ENCODE results near the gene PLAAT3. TPM values are rescaled to one million over a fixed set of nuclear protein-coding genes. Genes with fewer than 3 reads are reported as not detected.
A peak's percentile ranks its signal among the peaks of the same experiment; 100 is the strongest.

PLAAT3 gene
- polyA plus RNA-seq, 2 of the 4 experiments (the other 2 are of a cell fraction), result 39.5 to 65.2 TPM

DNA sequence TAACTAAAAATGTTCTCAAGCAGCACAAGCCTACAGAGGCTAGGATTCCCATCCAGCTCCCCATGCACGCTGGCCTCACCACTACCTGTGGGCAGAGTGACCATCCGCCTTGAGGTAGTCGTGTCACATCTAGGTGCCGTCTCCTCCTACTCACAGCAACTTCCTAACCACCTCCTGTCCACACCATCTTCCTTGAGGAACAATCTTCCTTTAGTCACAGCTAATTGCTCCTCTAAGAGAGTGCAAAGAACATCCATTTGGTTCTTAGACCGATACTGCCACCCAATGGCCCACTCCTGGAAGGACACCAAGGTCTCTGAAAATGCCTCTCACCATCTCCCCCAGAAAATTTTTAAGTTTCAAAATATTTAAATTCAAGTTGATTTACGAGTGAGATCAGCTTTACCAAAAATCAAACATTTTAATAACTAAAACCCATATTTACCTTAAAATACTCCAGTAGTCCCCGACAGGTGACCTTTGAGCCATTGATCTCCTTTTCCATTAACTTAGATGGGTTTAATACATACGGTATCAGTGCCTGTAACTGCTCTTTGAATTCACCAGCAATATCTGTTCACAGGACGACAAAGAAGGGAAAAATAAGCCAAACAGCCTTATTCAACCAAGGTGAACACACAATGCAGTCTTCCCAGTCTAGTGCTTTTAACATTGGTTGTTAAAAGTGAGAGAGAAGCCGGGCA lies 21.7 kb upstream of the PLAAT3 start:
- Histone ChIP-seq H3K9me3 (no peaks in the 10 kb centered on the region), H3K27ac (0 out of 6 replicates have a peak overlapping the region, but pooled peaks of 1 of the 2 experiments have one; percentile 10), H3K4me2 (no peak overlapping the region), H3K4me3 (no peak overlapping the region), H3K4me1 (peaks cover 17% of the 10 kb centered on the region)
- DNase-seq (ENCODE audit: low read depth in 1 of 2, low spot score in 1 of 2) (peak; percentile 70 to 81), ATAC-seq (peak; percentile 88), FAIRE-seq (no peak)
- ChIA-PET POLR2A (no interaction called here), CTCF (interaction anchor here (0.6 to 8.5 kb wide), 34 partner anchors 9 to 730 kb away, joined by 3 to 128 read pairs (median 5); partner anchors contain the start of genes LGALS12 and RTN3)
- WGBS (ENCODE audit: missing lambda C conversion rate), result 57% methylated on average over 10 of the region's 10 CpGs
- TF ChIP-seq, protein P1, sequence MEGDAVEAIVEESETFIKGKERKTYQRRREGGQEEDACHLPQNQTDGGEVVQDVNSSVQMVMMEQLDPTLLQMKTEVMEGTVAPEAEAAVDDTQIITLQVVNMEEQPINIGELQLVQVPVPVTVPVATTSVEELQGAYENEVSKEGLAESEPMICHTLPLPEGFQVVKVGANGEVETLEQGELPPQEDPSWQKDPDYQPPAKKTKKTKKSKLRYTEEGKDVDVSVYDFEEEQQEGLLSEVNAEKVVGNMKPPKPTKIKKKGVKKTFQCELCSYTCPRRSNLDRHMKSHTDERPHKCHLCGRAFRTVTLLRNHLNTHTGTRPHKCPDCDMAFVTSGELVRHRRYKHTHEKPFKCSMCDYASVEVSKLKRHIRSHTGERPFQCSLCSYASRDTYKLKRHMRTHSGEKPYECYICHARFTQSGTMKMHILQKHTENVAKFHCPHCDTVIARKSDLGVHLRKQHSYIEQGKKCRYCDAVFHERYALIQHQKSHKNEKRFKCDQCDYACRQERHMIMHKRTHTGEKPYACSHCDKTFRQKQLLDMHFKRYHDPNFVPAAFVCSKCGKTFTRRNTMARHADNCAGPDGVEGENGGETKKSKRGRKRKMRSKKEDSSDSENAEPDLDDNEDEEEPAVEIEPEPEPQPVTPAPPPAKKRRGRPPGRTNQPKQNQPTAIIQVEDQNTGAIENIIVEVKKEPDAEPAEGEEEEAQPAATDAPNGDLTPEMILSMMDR (IDR thresholded peaks at IDR 0.05), result peak; percentile 91
- TF ChIP-seq RNF2 (IDR thresholded peaks at IDR 0.05; ENCODE audit: borderline replicate concordance, low read depth) (no peak), RAD21 (conservative IDR thresholded peaks at IDR 0.05 in 1 of 2, IDR thresholded peaks at IDR 0.05 in 1 of 2) (peak; percentile 91 to 93), ZC3H11A (IDR thresholded peaks at IDR 0.05) (no peak), SMC3 (IDR thresholded peaks at IDR 0.05) (peak; percentile 94), RFX5 (IDR thresholded peaks at IDR 0.05) (no peak), POLR2AphosphoS2 (conservative IDR thresholded peaks at IDR 0.05; ENCODE audit: low read length) (no peak), RARB (CRISPR knock-in tag; IDR thresholded peaks at IDR 0.05) (no peak)
- TF ChIP-seq, protein P2, sequence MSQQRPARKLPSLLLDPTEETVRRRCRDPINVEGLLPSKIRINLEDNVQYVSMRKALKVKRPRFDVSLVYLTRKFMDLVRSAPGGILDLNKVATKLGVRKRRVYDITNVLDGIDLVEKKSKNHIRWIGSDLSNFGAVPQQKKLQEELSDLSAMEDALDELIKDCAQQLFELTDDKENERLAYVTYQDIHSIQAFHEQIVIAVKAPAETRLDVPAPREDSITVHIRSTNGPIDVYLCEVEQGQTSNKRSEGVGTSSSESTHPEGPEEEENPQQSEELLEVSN (IDR thresholded peaks at IDR 0.05; ENCODE audit: borderline replicate concordance, low read depth), result no peak

DNA sequence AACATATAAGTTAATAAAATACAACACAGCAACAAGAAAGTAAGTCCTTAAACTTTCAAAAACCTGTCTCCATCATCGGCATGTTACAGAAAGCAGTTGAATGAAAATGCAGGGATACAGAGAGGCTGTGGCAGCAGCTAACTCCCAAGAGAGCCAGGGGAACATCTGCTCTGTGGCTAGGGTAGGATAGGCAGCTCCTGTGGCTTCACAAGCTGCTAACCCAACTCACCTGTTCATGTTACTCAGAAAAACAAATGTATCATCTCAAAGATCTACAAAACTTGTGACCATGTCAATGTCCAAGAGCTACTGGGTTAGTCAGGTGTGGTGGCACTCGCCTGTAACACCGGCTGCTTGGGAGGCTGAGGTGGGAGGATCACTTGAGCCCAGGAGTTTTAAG lies 15.2 kb upstream of the PLAAT3 start:
- Histone ChIP-seq H3K9me3 (no peaks in the 10 kb centered on the region), H3K4me3 (no peak overlapping the region), H3K4me1 (peaks cover 27% of the 10 kb centered on the region), H3K4me2 (no peak overlapping the region), H3K27ac (no peak overlapping the region)
- FAIRE-seq (no peak), DNase-seq (ENCODE audit: low read depth in 1 of 2, low spot score in 1 of 2) (no peak), ATAC-seq (no peak)
- ChIA-PET POLR2A (no interaction called here), CTCF (interaction anchor here (1.0 to 3.6 kb wide), 7 partner anchors 9 to 723 kb away, joined by 4 to 19 read pairs (median 6); no protein-coding TSS in a partner anchor)
- TF ChIP-seq BHLHE40 (IDR thresholded peaks at IDR 0.05; ENCODE audit: low read depth, low read length) (no peak), MAZ (IDR thresholded peaks at IDR 0.05; ENCODE audit: borderline replicate concordance, low read depth, low read length) (no peak), RAD21 (conservative IDR thresholded peaks at IDR 0.05 in 1 of 2, IDR thresholded peaks at IDR 0.05 in 1 of 2) (no peak), FOXS1 (CRISPR knock-in tag; IDR thresholded peaks at IDR 0.05) (no peak)
- TF ChIP-seq, protein P3, sequence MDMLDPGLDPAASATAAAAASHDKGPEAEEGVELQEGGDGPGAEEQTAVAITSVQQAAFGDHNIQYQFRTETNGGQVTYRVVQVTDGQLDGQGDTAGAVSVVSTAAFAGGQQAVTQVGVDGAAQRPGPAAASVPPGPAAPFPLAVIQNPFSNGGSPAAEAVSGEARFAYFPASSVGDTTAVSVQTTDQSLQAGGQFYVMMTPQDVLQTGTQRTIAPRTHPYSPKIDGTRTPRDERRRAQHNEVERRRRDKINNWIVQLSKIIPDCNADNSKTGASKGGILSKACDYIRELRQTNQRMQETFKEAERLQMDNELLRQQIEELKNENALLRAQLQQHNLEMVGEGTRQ (IDR thresholded peaks at IDR 0.05), result no peak
- TF ChIP-seq, protein P4, sequence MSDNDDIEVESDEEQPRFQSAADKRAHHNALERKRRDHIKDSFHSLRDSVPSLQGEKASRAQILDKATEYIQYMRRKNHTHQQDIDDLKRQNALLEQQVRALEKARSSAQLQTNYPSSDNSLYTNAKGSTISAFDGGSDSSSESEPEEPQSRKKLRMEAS (IDR thresholded peaks at IDR 0.05), result no peak
- TF ChIP-seq, protein P5, sequence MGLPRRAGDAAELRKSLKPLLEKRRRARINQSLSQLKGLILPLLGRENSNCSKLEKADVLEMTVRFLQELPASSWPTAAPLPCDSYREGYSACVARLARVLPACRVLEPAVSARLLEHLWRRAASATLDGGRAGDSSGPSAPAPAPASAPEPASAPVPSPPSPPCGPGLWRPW (IDR thresholded peaks at IDR 0.05), result no peak
- 96% methylated on average over 3 of the region's 3 CpGs for WGBS (ENCODE audit: missing lambda C conversion rate)

DNA sequence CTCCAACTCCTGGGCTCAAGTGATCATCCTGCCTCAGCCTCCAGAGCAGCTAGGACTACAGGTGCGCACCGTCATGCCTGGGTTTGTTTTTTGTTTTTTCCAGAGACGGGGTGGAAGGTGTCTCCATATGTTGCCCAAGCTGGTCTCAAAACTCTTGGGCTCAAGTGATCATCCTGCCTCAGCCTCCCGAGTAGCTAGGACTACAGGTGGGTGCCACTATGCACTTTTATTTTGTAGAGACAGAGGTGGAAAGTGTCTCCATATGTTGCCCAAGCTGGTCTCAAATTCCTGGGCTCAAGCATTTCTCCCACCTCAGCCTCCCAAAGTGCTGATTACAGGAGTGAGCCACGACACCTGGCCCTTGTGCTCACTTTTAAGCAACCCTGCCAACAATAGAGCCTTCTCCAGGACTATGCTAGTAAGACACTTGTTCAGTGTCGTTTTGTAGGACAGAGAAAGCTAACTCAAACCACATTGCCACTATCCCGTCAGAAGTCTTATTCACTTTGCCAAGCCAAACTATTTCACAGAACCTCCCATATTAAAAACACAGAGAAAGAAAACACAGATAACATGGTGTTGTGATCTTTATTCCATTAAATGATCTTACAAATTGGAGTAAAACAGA lies 9.4 kb upstream of the PLAAT3 start:
- peaks cover 19% of the 10 kb centered on the region for H3K4me1 ChIP-seq
- H3K27ac ChIP-seq, result no peak overlapping the region
- POLR2A ChIA-PET, result no interaction called here
- no peaks in the 10 kb centered on the region for H3K9me3 ChIP-seq
- CTCF ChIA-PET, result interaction anchor here (0.9 to 9.4 kb wide), 3 partner anchors 13 to 144 kb away, joined by 5 to 57 read pairs (median 22); no protein-coding TSS in a partner anchor
- H3K4me3 ChIP-seq, result no peak overlapping the region
- no peak for FAIRE-seq
- no peak overlapping the region for H3K4me2 ChIP-seq
- no peak for DNase-seq (ENCODE audit: low read depth in 1 of 2, low spot score in 1 of 2)
- WGBS (ENCODE audit: missing lambda C conversion rate), result 86% methylated on average over 7 of the region's 7 CpGs
- peak in 1 of 2 experiments; percentile 54; a peak in 3 of 6 replicates for ATAC-seq
- no peak for TF ChIP-seq MAFK (IDR thresholded peaks at IDR 0.05; ENCODE audit: partially characterized antibody)
- TF ChIP-seq, protein P6, sequence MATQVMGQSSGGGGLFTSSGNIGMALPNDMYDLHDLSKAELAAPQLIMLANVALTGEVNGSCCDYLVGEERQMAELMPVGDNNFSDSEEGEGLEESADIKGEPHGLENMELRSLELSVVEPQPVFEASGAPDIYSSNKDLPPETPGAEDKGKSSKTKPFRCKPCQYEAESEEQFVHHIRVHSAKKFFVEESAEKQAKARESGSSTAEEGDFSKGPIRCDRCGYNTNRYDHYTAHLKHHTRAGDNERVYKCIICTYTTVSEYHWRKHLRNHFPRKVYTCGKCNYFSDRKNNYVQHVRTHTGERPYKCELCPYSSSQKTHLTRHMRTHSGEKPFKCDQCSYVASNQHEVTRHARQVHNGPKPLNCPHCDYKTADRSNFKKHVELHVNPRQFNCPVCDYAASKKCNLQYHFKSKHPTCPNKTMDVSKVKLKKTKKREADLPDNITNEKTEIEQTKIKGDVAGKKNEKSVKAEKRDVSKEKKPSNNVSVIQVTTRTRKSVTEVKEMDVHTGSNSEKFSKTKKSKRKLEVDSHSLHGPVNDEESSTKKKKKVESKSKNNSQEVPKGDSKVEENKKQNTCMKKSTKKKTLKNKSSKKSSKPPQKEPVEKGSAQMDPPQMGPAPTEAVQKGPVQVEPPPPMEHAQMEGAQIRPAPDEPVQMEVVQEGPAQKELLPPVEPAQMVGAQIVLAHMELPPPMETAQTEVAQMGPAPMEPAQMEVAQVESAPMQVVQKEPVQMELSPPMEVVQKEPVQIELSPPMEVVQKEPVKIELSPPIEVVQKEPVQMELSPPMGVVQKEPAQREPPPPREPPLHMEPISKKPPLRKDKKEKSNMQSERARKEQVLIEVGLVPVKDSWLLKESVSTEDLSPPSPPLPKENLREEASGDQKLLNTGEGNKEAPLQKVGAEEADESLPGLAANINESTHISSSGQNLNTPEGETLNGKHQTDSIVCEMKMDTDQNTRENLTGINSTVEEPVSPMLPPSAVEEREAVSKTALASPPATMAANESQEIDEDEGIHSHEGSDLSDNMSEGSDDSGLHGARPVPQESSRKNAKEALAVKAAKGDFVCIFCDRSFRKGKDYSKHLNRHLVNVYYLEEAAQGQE (IDR thresholded peaks at IDR 0.05), result no peak
- no peak for TF ChIP-seq HOXA7 (CRISPR knock-in tag; IDR thresholded peaks at IDR 0.05)
- TF ChIP-seq FOXS1 (CRISPR knock-in tag; IDR thresholded peaks at IDR 0.05), result no peak
- TF ChIP-seq JUN (IDR thresholded peaks at IDR 0.05), result no peak
- TF ChIP-seq, protein P7, sequence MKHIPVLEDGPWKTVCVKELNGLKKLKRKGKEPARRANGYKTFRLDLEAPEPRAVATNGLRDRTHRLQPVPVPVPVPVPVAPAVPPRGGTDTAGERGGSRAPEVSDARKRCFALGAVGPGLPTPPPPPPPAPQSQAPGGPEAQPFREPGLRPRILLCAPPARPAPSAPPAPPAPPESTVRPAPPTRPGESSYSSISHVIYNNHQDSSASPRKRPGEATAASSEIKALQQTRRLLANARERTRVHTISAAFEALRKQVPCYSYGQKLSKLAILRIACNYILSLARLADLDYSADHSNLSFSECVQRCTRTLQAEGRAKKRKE (CRISPR knock-in tag; IDR thresholded peaks at IDR 0.05; ENCODE audit: low read depth), result no peak
- no peak for TF ChIP-seq ZNF302 (CRISPR knock-in tag; IDR thresholded peaks at IDR 0.05)
- no peak for TF ChIP-seq NR3C1 (IDR thresholded peaks at IDR 0.05)
- no peak for TF ChIP-seq NFE2L2 (conservative IDR thresholded peaks at IDR 0.05; ENCODE audit: low read length)

Measured in A549 (cell line).